HepG2 (cell line): ENCODE measurements around the gene GNAT3.

Source experiments
- CTCF ChIP-seq: sonication (generic); formaldehyde crosslinking; IDR thresholded peaks from 2 replicates; pipeline ENCODE4 v1.5.0; 2020; ENCODE audit warnings: mild to moderate bottlenecking, missing genetic modification reagents, moderate library complexity
- MNT ChIP-seq: fragments of 450-650 bp; IDR thresholded peaks from 2 replicates; pipeline ENCODE4 v1.6.1; 2016
- MTA1 ChIP-seq: sonication (generic); formaldehyde crosslinking; IDR thresholded peaks from 2 replicates; pipeline ENCODE4 v1.4.0; 2020; ENCODE audit warnings: missing genetic modification reagents, mild to moderate bottlenecking, borderline replicate concordance
- POLR2A ChIP-seq, 2 experiments: IDR thresholded peaks; 2 replicates each; pipeline ENCODE4 v1.6.1; 2011; ENCODE audit warnings: low read depth in 2 of 2, low read length in 2 of 2, mild to moderate bottlenecking in 1 of 2, moderate library complexity in 1 of 2; ENCODE audit not compliant: insufficient read depth in 1 of 2
- TCF7L2 ChIP-seq: IDR thresholded peaks from 2 replicates; pipeline ENCODE4 v1.6.1; 2011; ENCODE audit warnings: mild to moderate bottlenecking, low read depth, low read length, moderate library complexity
- ZNF792 ChIP-seq: IDR thresholded peaks from 2 replicates; pipeline ENCODE4 v1.6.1; 2016
- TF ChIP-seq, protein P1 (sequence below): sonication (generic); formaldehyde crosslinking; IDR thresholded peaks from 2 replicates; pipeline ENCODE4 v1.8.0; 2022; ENCODE audit warnings: missing genetic modification reagents, mild to moderate bottlenecking, borderline replicate concordance
- TF ChIP-seq, protein P2 (sequence below): sonication (generic); formaldehyde crosslinking; IDR thresholded peaks from 2 replicates; pipeline ENCODE4 v1.4.0; 2020; ENCODE audit warnings: mild to moderate bottlenecking, missing genetic modification reagents

DNA sequence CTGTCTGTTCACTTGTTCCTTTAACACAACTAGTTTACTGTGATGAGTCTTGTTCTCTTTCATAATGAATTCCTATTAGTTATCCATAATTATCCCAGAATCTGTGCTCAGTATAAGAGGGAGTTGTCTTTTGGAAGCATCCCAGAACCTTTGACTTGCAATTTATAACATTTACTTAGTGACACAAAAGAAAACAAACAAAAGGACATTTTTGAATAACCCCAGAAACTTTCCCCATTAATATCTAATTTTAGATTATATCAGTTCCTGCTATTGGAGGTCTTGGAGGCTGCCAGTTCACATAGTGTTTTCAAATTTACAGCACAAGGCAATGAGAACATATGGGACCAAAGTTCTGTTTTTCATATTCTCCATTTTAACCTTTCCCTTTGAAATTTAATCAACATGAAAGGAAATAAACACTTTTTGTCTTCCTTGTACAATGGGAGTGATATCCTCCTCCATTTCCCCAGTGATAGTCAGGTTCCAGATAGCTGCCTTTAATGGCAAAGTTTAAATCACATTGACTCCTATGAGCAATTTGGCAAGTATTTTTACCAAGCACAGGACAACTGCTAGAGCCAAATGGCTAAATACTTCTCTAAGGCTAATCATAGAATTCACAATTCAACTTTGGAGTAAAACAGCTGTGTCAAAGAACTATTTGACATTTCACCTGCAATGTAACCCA is 37.1 kb upstream of the GNAT3 start:
- TF ChIP-seq TCF7L2 = no peak
- TF ChIP-seq, protein P1, sequence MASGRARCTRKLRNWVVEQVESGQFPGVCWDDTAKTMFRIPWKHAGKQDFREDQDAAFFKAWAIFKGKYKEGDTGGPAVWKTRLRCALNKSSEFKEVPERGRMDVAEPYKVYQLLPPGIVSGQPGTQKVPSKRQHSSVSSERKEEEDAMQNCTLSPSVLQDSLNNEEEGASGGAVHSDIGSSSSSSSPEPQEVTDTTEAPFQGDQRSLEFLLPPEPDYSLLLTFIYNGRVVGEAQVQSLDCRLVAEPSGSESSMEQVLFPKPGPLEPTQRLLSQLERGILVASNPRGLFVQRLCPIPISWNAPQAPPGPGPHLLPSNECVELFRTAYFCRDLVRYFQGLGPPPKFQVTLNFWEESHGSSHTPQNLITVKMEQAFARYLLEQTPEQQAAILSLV (CRISPR knock-in tag) = no peak
- TF ChIP-seq POLR2A (IDR thresholded peaks at IDR 0.05; ENCODE audit: insufficient read depth in 1 of 2, low read depth in 2 of 2, low read length in 2 of 2) = no peak
- TF ChIP-seq MTA1 (CRISPR knock-in tag) = no peak
- no peak for TF ChIP-seq CTCF (CRISPR knock-in tag)
- TF ChIP-seq MNT = no peak
- TF ChIP-seq ZNF792 (CRISPR knock-in tag) = no peak
- TF ChIP-seq, protein P2, sequence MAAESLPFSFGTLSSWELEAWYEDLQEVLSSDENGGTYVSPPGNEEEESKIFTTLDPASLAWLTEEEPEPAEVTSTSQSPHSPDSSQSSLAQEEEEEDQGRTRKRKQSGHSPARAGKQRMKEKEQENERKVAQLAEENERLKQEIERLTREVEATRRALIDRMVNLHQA (CRISPR knock-in tag) = no peak
